HG03280 (cell line): ENCODE results near the gene LRRC43.
A peak's percentile ranks its signal among the peaks of the same experiment; 100 is the strongest.

ENCODE experiments used
- ATAC-seq: cut with Tn5 transposase; IDR thresholded peaks from one replicate; pipeline ENCODE4 v1.9.1; 2021; ENCODE audit warnings: mild to moderate bottlenecking, moderate library complexity; ENCODE audit not compliant: unreplicated experiment

The LRRC43 gene

GRCh38 chr12:122215771-122216170 lies 32.8 kb downstream of the LRRC43 start:
- ATAC-seq = no peak

DNA sequence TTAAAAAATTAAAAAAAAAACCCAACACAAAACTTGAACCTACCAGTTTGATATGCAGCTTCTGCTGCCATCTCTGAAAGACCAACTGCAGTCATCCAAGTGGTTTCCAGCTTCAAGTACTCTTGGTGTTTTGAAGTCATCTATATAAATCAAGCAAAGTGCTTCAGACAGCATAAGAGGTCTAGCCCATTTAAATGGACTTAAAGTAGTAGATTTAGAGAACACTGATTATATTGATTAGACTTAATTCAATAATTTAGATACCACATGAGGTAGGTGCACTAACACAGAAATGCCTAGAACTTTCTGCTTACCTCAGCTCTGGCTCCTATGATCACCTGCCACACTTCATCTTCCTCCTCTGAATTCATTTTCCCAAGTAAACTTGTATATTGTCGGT lies 33.5 kb downstream of the LRRC43 start:
- ATAC-seq = no peak

GRCh38 chr12:122225683-122226365 lies 42.9 kb downstream of the LRRC43 start, which contains the start of gene DIABLO:
Gene DIABLO, minus strand, starts transcription at chr12:122226052. Its CDS starts 38 bp downstream, at chr12:122226014.
- peak; percentile 91 for ATAC-seq

DNA sequence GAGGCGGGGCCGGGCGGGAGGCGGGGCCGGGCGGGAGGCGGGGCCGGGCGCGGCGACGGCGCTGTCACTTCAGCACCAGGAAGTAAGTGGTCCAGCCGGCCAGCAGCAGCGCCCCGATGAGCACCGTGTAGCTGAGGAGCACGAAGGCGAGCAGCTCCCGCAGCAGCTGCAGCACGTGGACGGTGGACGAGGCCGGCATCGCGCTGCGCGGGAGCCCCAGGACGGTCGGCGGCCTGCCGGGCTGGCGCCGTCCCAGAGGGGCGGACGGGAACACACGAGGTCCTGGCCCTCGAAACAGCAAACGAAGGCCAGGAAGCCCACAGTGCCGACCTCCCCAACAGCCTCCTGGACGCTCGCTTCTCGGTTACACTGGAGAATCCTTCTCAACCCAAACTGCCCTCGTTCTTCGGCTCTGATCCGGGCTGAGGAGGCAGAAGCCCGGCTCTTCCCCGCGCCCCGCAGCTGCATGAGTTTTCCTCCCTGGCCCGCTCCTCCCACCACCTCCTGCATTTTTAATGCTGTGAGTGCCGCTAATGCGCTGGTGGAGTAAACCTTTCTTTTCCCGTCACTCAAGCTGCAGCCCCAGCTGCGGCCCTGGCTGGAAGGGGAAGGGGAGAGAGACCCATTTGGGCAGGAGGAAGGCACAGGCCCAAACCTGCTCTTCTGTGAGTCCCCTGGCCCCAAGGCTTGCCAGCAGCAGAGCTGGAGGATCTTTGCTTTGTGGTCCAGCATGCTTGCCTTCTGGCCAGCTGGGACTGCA lies 43.6 kb downstream of the LRRC43 start:
- no peak for ATAC-seq

DNA sequence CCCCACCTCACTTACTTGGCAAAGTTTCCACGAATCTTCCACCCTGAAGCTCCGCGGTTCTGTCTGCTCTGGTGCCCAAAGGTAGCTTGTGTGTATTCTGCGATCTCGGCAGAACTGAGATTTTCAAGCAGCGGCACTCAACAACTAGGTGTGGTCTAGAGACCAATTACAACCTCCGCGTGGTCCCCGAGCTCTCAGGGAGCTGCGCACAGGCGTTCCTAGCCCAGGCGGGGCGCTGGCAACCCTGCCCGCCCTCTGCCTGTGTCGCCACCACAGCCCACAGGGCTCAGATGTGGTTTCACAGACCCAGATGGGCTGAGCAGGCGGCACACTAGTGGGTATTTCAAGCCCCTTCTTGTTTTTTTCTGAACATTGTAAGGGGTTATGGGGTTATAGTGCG lies 44.4 kb downstream of the LRRC43 start:
- no peak for ATAC-seq

DNA sequence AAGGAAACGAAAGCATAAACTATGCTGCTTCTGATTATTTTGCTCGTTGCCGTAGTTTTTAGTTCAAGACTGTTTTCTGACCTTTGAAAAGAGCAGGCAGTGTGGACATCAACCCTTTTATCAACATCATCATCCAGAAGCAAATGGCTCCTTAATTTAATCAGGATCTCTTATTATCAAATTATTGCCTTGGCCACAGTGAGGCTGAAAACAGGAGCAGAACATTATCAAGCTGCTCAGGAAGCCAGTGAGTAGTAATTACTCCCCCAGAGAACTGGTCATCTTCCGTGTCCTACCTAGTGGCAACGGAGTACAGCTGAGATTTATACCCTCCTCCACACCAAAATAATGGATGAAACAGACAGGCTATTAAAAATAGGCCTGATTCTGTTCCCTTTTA lies 45.2 kb downstream of the LRRC43 start:
- ATAC-seq = no peak

DNA sequence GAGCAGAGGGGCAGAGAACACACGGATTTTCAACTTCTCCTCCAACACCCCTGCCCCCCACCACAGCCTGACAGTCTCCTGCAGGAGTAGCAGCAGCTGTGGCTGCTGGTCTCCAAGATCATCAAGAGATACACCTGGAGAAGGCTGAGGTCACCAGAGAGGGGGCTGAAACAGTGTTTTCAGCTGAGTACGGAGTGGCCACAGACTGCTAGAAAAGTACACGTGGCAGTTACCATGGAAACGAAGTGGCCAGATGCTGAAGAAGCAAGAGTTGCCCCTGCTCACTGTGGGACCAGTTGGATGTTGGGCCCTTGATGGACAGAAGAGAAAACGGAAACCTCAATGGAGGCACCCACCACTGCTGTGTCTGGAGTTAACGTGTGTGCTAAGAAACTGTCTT lies 47.9 kb downstream of the LRRC43 start:
- ATAC-seq = no peak

DNA sequence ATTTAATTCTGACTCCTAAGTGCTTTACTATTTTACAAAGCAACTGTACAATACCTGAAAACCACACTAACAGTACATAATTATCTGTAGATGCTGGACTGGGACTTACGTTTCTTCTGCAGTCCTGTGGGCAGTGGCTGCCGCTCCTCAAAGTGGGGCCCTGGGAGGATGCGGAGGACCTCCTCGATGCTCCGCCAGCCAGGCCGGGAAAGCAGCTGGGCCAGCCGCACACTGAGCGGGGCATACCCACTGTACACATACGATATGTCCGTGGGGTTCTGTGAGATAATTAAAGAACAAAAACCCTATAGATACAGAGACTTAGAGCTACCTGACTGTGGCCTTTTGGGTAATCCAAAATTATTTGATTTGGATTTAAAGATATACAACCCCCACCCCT lies 49.8 kb downstream of the LRRC43 start:
- ATAC-seq = no peak

- ATAC-seq = no peak
Measured at GRCh38 chr12:122235741-122236140, 52.8 kb downstream of the LRRC43 start.

DNA sequence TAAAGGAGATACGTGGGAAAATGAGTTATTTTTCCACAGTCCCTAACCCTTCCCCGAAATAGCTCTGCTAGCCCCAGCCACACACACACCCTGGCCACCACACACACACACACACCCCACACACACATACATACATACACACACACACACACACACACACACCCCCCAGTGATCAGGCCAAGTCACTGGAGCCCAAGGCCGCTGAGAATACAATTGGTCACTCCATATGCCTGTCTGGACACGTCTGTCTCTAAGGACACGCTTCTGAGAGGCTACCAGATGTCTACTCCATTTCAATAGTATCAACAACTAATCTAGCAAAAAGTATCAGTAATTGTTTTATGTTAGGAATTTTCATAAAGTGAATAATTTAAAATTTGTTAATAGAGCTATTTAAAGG lies 55.9 kb downstream of the LRRC43 start:
- ATAC-seq = no peak

DNA sequence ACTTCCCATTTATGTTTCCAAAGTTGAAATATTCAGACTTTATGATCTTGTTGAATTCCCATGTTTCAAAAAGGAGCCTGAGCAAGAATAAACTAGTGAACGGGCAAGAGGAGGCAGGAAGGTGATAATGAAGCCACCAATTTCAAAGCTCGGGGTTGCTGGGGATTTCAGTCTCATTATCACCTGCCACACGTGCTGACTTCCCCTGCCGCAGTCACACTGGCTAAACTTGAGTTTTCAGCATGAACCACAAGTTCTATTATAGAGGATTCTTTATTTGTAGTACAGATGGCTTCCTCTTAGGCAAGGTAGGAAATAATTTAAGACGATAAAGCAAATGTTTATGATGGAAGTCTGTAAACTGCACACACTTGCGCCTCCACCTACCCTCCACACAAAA lies 61.0 kb downstream of the LRRC43 start:
- ATAC-seq = no peak

GRCh38 chr12:122244565-122245371 lies 61.8 kb downstream of the LRRC43 start:
- no peak for ATAC-seq

DNA sequence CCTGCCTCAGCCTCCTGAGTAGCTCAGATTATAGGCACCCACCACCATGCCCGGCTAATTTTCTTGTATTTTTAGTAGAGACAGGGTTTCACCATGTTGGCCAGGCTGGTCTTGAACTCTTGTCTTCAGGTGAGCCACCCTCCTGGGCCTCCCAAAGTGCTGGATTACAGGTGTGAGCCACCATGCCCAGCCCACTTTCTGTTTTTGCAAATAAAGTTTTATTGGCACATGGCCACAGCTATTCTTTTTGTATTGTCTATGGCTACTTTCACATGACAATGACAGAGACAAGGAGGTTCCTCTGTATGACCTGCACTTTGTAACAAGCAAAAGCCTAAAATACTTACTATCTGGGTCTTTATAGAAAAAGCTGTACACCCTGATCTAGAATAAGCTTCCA lies 62.6 kb downstream of the LRRC43 start:
- no peak for ATAC-seq

GRCh38 chr12:122250047-122250446 lies 67.1 kb downstream of the LRRC43 start:
- ATAC-seq = no peak

DNA sequence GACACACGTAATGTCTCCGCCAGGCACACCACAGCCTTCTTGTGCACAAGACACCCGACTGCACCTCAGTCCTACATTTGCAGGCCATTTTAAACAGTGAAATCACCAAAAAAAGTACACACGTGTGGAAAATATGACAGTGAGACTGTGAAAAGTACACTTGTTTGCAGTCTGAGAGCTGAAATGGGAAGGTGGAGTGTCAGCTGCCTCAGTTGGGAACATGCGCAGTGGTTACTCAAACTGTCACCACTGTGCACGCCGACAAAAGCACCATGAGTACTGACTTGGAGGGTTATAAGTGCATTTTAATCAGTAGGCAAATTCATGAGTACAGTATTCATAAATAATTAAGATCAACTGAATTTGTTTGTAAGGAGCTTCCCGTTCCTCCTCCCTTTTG lies 67.6 kb downstream of the LRRC43 start:
- ATAC-seq = no peak
